GM12878 (cell line): ENCODE results near the gene YEATS4. TPM values are rescaled to one million over a fixed set of nuclear protein-coding genes. Genes with fewer than 3 reads are reported as not detected.

Source experiments
- ATAC-seq: fragments of 200-7000 bp; cut with Tn5 transposase; 3 replicates; pipeline ENCODE4 v1.9.1; 2020; ENCODE audit warnings: mild to moderate bottlenecking, moderate library complexity
- BruUV-seq: library from RNA; stranded (reverse); fragments of 400-500 nt; replicated peaks from 2 replicates; lab custom pipeline; 2021; lab: Mats Ljungman, UMichigan
- CTCF ChIA-PET: fragments of 300-600 bp; sonication (Branson Sonifier 250); formaldehyde crosslinking; extraction: SDS; loops from one replicate; lab custom pipeline; 2021; ENCODE audit warnings: inconsistent platforms; lab: Yijun Ruan, JAX
- POLR2A ChIA-PET: fragments of 350-600 bp; formaldehyde crosslinking; extraction: SDS; loops from one replicate; lab custom pipeline; 2021; ENCODE audit warnings: inconsistent platforms; lab: Charles Lee
- RAD21 ChIA-PET: fragments of 300-600 bp; sonication (Branson Sonifier 250); formaldehyde crosslinking; loops from one replicate; lab custom pipeline; 2023; ENCODE audit warnings: antibody characterized with exemption; ENCODE audit not compliant: unreplicated experiment; lab: Charles Lee
- SMC1A ChIA-PET: fragments of 300-600 bp; sonication (Branson Sonifier 250); formaldehyde crosslinking; loops from one replicate; lab custom pipeline; 2023; ENCODE audit not compliant: unreplicated experiment, uncharacterized antibody; lab: Charles Lee
- DNase-seq: peaks from one replicate; pipeline ENCODE4 v3.0.0-alpha.2; 2011; ENCODE audit warnings: low read depth, low spot score
- FAIRE-seq: peaks from 3 replicates; lab custom pipeline; 2011; peaks lifted over from hg19 to GRCh38; lab: Jason Lieb, UNC
- H2AFZ ChIP-seq: 2 replicates; pipeline ENCODE4 v1.6.0; 2011; ENCODE audit warnings: low read depth, low read length, control low read depth; ENCODE audit not compliant: control insufficient read depth
- H3K27ac ChIP-seq: 2 replicates; pipeline ENCODE4 v1.5.1; 2011; ENCODE audit warnings: control low read depth; ENCODE audit not compliant: control insufficient read depth, insufficient read depth
- H3K27me3 ChIP-seq, 2 experiments: replicated peaks in 1 of 2; 2 replicates each; pipeline versions ENCODE4 v1.6.0 to v1.6.1; 2011; ENCODE audit warnings: low read length in 1 of 2; ENCODE audit not compliant: control insufficient read depth in 2 of 2, insufficient read depth in 2 of 2
- H3K36me3 ChIP-seq, 2 experiments: 2 replicates each; pipeline ENCODE4 v1.5.1; 2011; ENCODE audit warnings: low read length in 1 of 2; ENCODE audit not compliant: control insufficient read depth in 2 of 2, insufficient read depth in 2 of 2
- H3K4me1 ChIP-seq: 2 replicates; pipeline ENCODE4 v1.6.1; 2011; ENCODE audit warnings: mild to moderate bottlenecking, low read length, moderate library complexity, mixed read lengths; ENCODE audit not compliant: control insufficient read depth, insufficient read depth
- H3K4me2 ChIP-seq: 2 replicates; pipeline ENCODE4 v1.6.0; 2011; ENCODE audit warnings: control low read depth; ENCODE audit not compliant: control insufficient read depth, insufficient read depth
- H3K4me3 ChIP-seq: fragments of 200-600 bp; sonication (generic); 2 replicates; pipeline ENCODE4 v1.5.1; 2016
- H3K79me2 ChIP-seq: 2 replicates; pipeline ENCODE4 v1.6.0; 2011; ENCODE audit warnings: low read length; ENCODE audit not compliant: control insufficient read depth, insufficient read depth
- H3K9ac ChIP-seq: 2 replicates; pipeline ENCODE4 v1.8.0; 2011; ENCODE audit warnings: low read length, control low read depth, mixed read lengths; ENCODE audit not compliant: control insufficient read depth, insufficient read depth
- H3K9me3 ChIP-seq: replicated peaks from 3 replicates; pipeline ENCODE4 v1.5.1; 2011; ENCODE audit warnings: mild to moderate bottlenecking, low read length; ENCODE audit not compliant: control insufficient read depth, insufficient read depth
- H4K20me1 ChIP-seq: 2 replicates; pipeline ENCODE4 v1.6.0; 2011; ENCODE audit not compliant: control insufficient read depth, insufficient read depth
- ATF7 ChIP-seq: fragments of 450-650 bp; IDR thresholded peaks from 2 replicates; pipeline ENCODE4 v1.6.1; 2016; ENCODE audit warnings: low read depth, mild to moderate bottlenecking
- CBX5 ChIP-seq: sonication (generic); IDR thresholded peaks from 2 replicates; pipeline ENCODE4 v1.6.1; 2016; ENCODE audit warnings: low read depth, moderate library complexity, mild to moderate bottlenecking, inconsistent platforms
- CEBPZ ChIP-seq: fragments of 150-350 bp; IDR thresholded peaks from 2 replicates; pipeline ENCODE4 v1.6.1; 2016; ENCODE audit warnings: low read depth, low read length
- CHD2 ChIP-seq: IDR thresholded peaks from 2 replicates; pipeline ENCODE4 v1.6.1; 2011; ENCODE audit warnings: low read depth, low read length, improper control_type of control experiment, borderline replicate concordance
- CREM ChIP-seq: IDR thresholded peaks from 2 replicates; pipeline ENCODE4 v1.6.1; 2014; ENCODE audit warnings: antibody characterized with exemption, low read depth
- CTCF ChIP-seq, 3 experiments: IDR thresholded peaks in 2 of 3; conservative IDR thresholded peaks in 1 of 3; 2 replicates each; pipeline ENCODE4 v1.5.1; 2011; ENCODE audit warnings: low read depth in 3 of 3, low read length in 3 of 3, mild to moderate bottlenecking in 3 of 3, control low read depth in 2 of 3, moderate library complexity in 2 of 3, inconsistent platforms in 1 of 3, mixed read lengths in 1 of 3; ENCODE audit not compliant: control insufficient read depth in 2 of 3, insufficient read depth in 1 of 3; ENCODE audit errors: extremely low read depth in 1 of 3
- DPF2 ChIP-seq: fragments of 450-650 bp; IDR thresholded peaks from 2 replicates; pipeline ENCODE4 v1.6.1; 2017; ENCODE audit warnings: mild to moderate bottlenecking
- MEF2A ChIP-seq: IDR thresholded peaks from 2 replicates; pipeline ENCODE4 v1.6.1; 2011; ENCODE audit warnings: low read depth, mild to moderate bottlenecking, low read length, moderate library complexity; ENCODE audit not compliant: insufficient read depth
- NFXL1 ChIP-seq: fragments of 450-650 bp; IDR thresholded peaks from 2 replicates; pipeline ENCODE4 v1.6.1; 2017; ENCODE audit warnings: antibody characterized with exemption, mild to moderate bottlenecking, borderline replicate concordance
- NRF1 ChIP-seq: conservative IDR thresholded peaks from 2 replicates; pipeline ENCODE4 v1.6.1; 2011; ENCODE audit warnings: mild to moderate bottlenecking, low read depth, low read length, improper control_type of control experiment
- SPI1 ChIP-seq: IDR thresholded peaks from 2 replicates; pipeline ENCODE4 v1.6.1; 2011; ENCODE audit warnings: low read depth, mild to moderate bottlenecking, low read length, moderate library complexity, borderline replicate concordance; ENCODE audit not compliant: insufficient read depth
- TCF7 ChIP-seq: IDR thresholded peaks from 2 replicates; pipeline ENCODE4 v1.6.1; 2014; ENCODE audit warnings: antibody characterized with exemption, borderline replicate concordance
- ZNF207 ChIP-seq: fragments of 450-650 bp; IDR thresholded peaks from 2 replicates; pipeline ENCODE4 v1.6.1; 2014; ENCODE audit warnings: antibody characterized with exemption, mild to moderate bottlenecking, borderline replicate concordance
- ZNF24 ChIP-seq: fragments of 450-650 bp; IDR thresholded peaks from 2 replicates; pipeline ENCODE4 v1.6.1; 2017; ENCODE audit warnings: antibody characterized with exemption, mild to moderate bottlenecking
- WGBS: methylation state at CpG from one replicate; pipeline ENCODE4 v1.1.6; 2016; ENCODE audit warnings: low lambda C conversion rate; ENCODE audit not compliant: insufficient replicate concordance, insufficient coverage; ENCODE audit errors: missing lambda C conversion rate; 5-methylcytosine and 5-hydroxymethylcytosine counted together
- in situ Hi-C: fragments of 300-500 bp; cut with MboI; formaldehyde crosslinking; loops from 9 replicates; pipeline ENCODE4 v1.14.3; 2018; ENCODE audit warnings: mixed read lengths
- intact Hi-C: fragments of 100-400 bp; cut with micrococcal nuclease; formaldehyde crosslinking; loops from one replicate; pipeline ENCODE4 v1.14.2; 2022; ENCODE audit not compliant: unreplicated experiment
- polyA plus RNA-seq, 11 experiments: library from polyadenylated mRNA; depleted of rRNA in 4 of 11; unstranded in 6 of 11; stranded (reverse) in 5 of 11; fragments of >200 nt; fragmentation: Nextera tagmentation in 4 of 11; fragmentation: Illumina TruSeq in 1 of 11; extraction: Ambion mirVana in 4 of 11; extraction: Trizol in 1 of 11; gene quantifications; 1 replicate in 1 of 11; 2 replicates in 10 of 11; pipeline versions ENCODE4 v1.2.1 to v1.2.3, GENCODE V29; 2011 to 2016; ENCODE audit warnings: inconsistent platforms in 2 of 11, missing spikeins in 2 of 11, low read depth in 1 of 11
- total RNA-seq, 4 experiments: library from RNA; depleted of rRNA in 3 of 4; stranded (reverse); fragments of >200 nt in 3 of 4; fragmentation: Illumina TruSeq in 1 of 4; extraction: Trizol in 1 of 4; gene quantifications; 2 replicates each; pipeline versions ENCODE4 v1.2.1 to v1.2.3, GENCODE V29; 2013 to 2021

The YEATS4 gene
- total and polyA plus RNA-seq, 10 of the 15 experiments (the other 5 are each of a cell fraction or from before 2014, with no cell fraction given) = 23.8 to 45.4 (median 36.8) TPM

- no peak overlapping the region for H3K4me3 ChIP-seq
- 78% methylated on average over 5 of the region's 5 CpGs for WGBS
- intact Hi-C loops = no loop called here
- H3K36me3 ChIP-seq = no peaks in the 10 kb centered on the region
- H3K79me2 ChIP-seq = no peaks in the 10 kb centered on the region
- SMC1A ChIA-PET = interaction anchor here (1.6 to 1.9 kb wide), 2 partner anchors 13 to 62 kb away, joined by 4 read pairs; no protein-coding TSS in a partner anchor
- no peaks in the 10 kb centered on the region for H4K20me1 ChIP-seq
- BruUV-seq = no TSS peak
- no peaks in the 10 kb centered on the region for H3K4me1 ChIP-seq
- no peak for ATAC-seq
- POLR2A ChIA-PET = no interaction called here
- no peak for TF ChIP-seq MEF2A
- no peak for TF ChIP-seq DPF2
- TF ChIP-seq ZNF207 = no peak
- no peak for TF ChIP-seq CTCF (IDR thresholded peaks at IDR 0.05 in 2 of 3, conservative IDR thresholded peaks at IDR 0.05 in 1 of 3; ENCODE audit: control insufficient read depth in 2 of 3, extremely low read depth in 1 of 3, insufficient read depth in 1 of 3, low read depth in 3 of 3, low read length in 3 of 3)
- no peak for TF ChIP-seq CEBPZ
- TF ChIP-seq NFXL1 = no peak
- no peak for TF ChIP-seq CBX5
- TF ChIP-seq TCF7 = no peak
- no peak for TF ChIP-seq SPI1
- no peak for TF ChIP-seq CHD2
- no peak for TF ChIP-seq ZNF24
- TF ChIP-seq ATF7 = no peak
- no peak for TF ChIP-seq CREM
- no peak for TF ChIP-seq NRF1
- TF ChIP-seq, all 136 proteins: peak for 0
- in situ Hi-C loops = no loop called here
- ChIA-PET RAD21 (no interaction called here), CTCF (interaction anchor here (1.4 to 2.0 kb wide), 2 partner anchors 219 to 288 kb away, joined by 8 to 10 read pairs; no protein-coding TSS in a partner anchor)
- H3K9ac ChIP-seq = no peak overlapping the region
- no peaks in the 10 kb centered on the region for H3K9me3 ChIP-seq
- no peak overlapping the region for H3K27ac ChIP-seq
- DNase-seq (no peak), FAIRE-seq (no peak)
- H2AFZ ChIP-seq = no peak overlapping the region
- H3K27me3 ChIP-seq = no peaks in the 10 kb centered on the region
- no peak overlapping the region for H3K4me2 ChIP-seq
Measured at GRCh38 chr12:69352904-69353303, 6.6 kb upstream of the YEATS4 start.
